PC-9 (cell line): ENCODE data around the gene DBN1. TPM values are rescaled to one million over a fixed set of nuclear protein-coding genes. Genes with fewer than 3 reads are reported as not detected.
A peak's percentile ranks its signal among the peaks of the same experiment; 100 is the strongest.

ENCODE experiments used
- BruUV-seq: library from RNA; stranded (reverse); fragments of 400-500 nt; replicated peaks from 2 replicates; lab custom pipeline; 2021; lab: Mats Ljungman, UMichigan
- CTCF ChIA-PET: fragments of 300-600 bp; sonication (Branson Sonifier 250); formaldehyde crosslinking; loops from one replicate; lab custom pipeline; 2022; ENCODE audit warnings: antibody characterized with exemption; lab: Charles Lee
- POLR2A ChIA-PET: fragments of 300-600 bp; sonication (Branson Sonifier 250); formaldehyde crosslinking; loops from one replicate; lab custom pipeline; 2022; ENCODE audit warnings: antibody characterized with exemption; ENCODE audit not compliant: unreplicated experiment; lab: Charles Lee
- DNase-seq, 2 experiments: peaks; one replicate each; pipeline versions ENCODE4 v3.0.0 to v3.0.0-alpha.2; 2015 to 2022; ENCODE audit warnings: mixed read lengths in 1 of 2
- H2AFZ ChIP-seq: fragments of 200-600 bp; sonication (generic); 2 replicates; pipeline ENCODE4 v1.8.1; 2017; ENCODE audit warnings: antibody characterized with exemption
- H3F3A ChIP-seq: fragments of 200-600 bp; sonication (generic); 2 replicates; pipeline ENCODE4 v1.8.1; 2017; ENCODE audit warnings: antibody characterized with exemption, mild to moderate bottlenecking, low read depth; ENCODE audit not compliant: insufficient read depth
- H3K27ac ChIP-seq: fragments of 200-600 bp; sonication (generic); 2 replicates; pipeline ENCODE4 v1.6.1; 2016; ENCODE audit warnings: mixed run types
- H3K27me3 ChIP-seq: fragments of 200-600 bp; sonication (generic); 2 replicates; pipeline ENCODE4 v1.6.1; 2016; ENCODE audit warnings: low read depth, mixed run types; ENCODE audit not compliant: insufficient read depth
- H3K36me3 ChIP-seq: fragments of 200-600 bp; sonication (generic); 2 replicates; pipeline ENCODE4 v1.6.1; 2016; ENCODE audit warnings: low read depth, mixed run types
- H3K4me1 ChIP-seq: fragments of 200-600 bp; sonication (generic); replicated peaks from 2 replicates; pipeline ENCODE4 v1.6.1; 2016; ENCODE audit warnings: mixed run types; ENCODE audit not compliant: insufficient read depth
- H3K4me2 ChIP-seq: fragments of 200-600 bp; sonication (generic); 2 replicates; pipeline ENCODE4 v1.6.1; 2017; ENCODE audit warnings: mixed run types
- H3K4me3 ChIP-seq: fragments of 200-600 bp; sonication (generic); 2 replicates; pipeline ENCODE4 v1.6.1; 2016; ENCODE audit warnings: mixed run types
- H3K79me2 ChIP-seq: fragments of 200-600 bp; sonication (generic); 2 replicates; pipeline ENCODE4 v1.6.1; 2017; ENCODE audit warnings: low read depth, mixed run types
- H3K9me2 ChIP-seq: fragments of 200-600 bp; sonication (generic); 2 replicates; pipeline ENCODE4 v1.8.1; 2017; ENCODE audit warnings: mild to moderate bottlenecking; ENCODE audit not compliant: insufficient read depth
- H3K9me3 ChIP-seq: fragments of 200-600 bp; sonication (generic); 2 replicates; pipeline ENCODE4 v1.8.1; 2016; ENCODE audit warnings: low read depth; ENCODE audit not compliant: insufficient read depth
- H4K20me1 ChIP-seq: fragments of 200-600 bp; sonication (generic); 2 replicates; pipeline ENCODE4 v1.8.1; 2017; ENCODE audit not compliant: insufficient read depth
- EZH2 ChIP-seq: fragments of 200-600 bp; sonication (generic); IDR thresholded peaks from 2 replicates; pipeline ENCODE4 v1.8.0; 2017; ENCODE audit warnings: antibody characterized with exemption, low read depth
- intact Hi-C: fragments of 100-400 bp; cut with micrococcal nuclease; formaldehyde crosslinking; loops from one replicate; pipeline ENCODE4 v1.10.0; 2022; ENCODE audit not compliant: unreplicated experiment
- total RNA-seq: library from RNA; stranded (reverse); gene quantifications from 2 replicates; pipeline ENCODE4 v1.2.3, GENCODE V29; 2021
- TF ChIP-seq, protein P1 (sequence below): fragments of 200-600 bp; sonication (generic); conservative IDR thresholded peaks from 2 replicates; pipeline ENCODE4 v1.6.1; 2017; ENCODE audit warnings: mixed run types, antibody characterized with exemption, mild to moderate bottlenecking, moderate library complexity

DBN1 gene
- total RNA-seq, 1 experiment from 2014 or later: 144 TPM

DNA sequence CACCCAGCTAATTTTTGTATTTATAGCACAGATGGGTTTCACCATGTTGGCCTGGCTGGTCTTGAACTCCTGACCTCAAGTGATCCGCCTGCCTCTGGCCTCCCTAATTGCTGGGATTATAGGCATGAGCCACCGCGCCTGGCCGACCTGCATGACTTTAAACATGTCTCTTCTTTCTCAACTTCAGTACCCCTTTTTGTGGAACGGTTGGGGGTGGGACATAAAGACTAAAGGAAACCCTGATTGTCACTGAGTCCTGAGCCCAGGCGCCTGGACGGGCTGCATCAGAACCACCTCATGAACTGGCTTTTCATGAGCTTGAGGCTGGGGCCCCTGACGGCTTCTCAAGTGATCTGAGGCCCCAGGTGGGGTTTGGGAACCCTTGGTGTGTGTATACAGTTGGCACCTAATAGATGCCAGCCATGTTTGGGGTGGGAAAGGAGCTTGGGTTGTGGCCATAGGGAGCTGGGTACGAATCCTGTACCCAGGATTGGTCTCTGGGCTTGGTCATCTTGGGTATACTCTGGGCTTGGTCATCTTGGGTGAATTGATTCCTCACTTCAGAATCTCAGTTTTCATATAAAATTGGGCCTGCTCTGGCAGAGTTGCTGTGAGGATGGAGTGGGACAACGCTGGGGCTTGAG lies 44.7 kb downstream of the DBN1 start:
- CTCF ChIA-PET: no interaction called here
- no peak for DNase-seq
- intact Hi-C loops: no loop called here
- no peak overlapping the region for H2AFZ ChIP-seq
- no TSS peak for BruUV-seq
- peaks cover 10% of the 10 kb centered on the region; the same call in 1 of the 2 replicates for H3F3A ChIP-seq
- H3K27ac ChIP-seq: no peak overlapping the region
- TF ChIP-seq EZH2: no peak
- TF ChIP-seq, protein P1, sequence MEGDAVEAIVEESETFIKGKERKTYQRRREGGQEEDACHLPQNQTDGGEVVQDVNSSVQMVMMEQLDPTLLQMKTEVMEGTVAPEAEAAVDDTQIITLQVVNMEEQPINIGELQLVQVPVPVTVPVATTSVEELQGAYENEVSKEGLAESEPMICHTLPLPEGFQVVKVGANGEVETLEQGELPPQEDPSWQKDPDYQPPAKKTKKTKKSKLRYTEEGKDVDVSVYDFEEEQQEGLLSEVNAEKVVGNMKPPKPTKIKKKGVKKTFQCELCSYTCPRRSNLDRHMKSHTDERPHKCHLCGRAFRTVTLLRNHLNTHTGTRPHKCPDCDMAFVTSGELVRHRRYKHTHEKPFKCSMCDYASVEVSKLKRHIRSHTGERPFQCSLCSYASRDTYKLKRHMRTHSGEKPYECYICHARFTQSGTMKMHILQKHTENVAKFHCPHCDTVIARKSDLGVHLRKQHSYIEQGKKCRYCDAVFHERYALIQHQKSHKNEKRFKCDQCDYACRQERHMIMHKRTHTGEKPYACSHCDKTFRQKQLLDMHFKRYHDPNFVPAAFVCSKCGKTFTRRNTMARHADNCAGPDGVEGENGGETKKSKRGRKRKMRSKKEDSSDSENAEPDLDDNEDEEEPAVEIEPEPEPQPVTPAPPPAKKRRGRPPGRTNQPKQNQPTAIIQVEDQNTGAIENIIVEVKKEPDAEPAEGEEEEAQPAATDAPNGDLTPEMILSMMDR: no peak
- peak overlapping the region; percentile 97; the same call in 1 of the 2 replicates for H3K4me2 ChIP-seq
- no peaks in the 10 kb centered on the region for H3K9me2 ChIP-seq
- peaks cover 23% of the 10 kb centered on the region for H3K4me1 ChIP-seq
- no peak overlapping the region for H3K4me3 ChIP-seq
- no peaks in the 10 kb centered on the region for H3K9me3 ChIP-seq
- POLR2A ChIA-PET: interaction anchor here (0.6 kb wide), 1 partner anchor 1012 kb away, joined by 3 read pairs; no protein-coding TSS in a partner anchor
- no peaks in the 10 kb centered on the region for H3K27me3 ChIP-seq
- peaks cover 29% of the 10 kb centered on the region for H4K20me1 ChIP-seq
- H3K79me2 ChIP-seq: peaks cover 35% of the 10 kb centered on the region
- no peaks in the 10 kb centered on the region for H3K36me3 ChIP-seq

DNA sequence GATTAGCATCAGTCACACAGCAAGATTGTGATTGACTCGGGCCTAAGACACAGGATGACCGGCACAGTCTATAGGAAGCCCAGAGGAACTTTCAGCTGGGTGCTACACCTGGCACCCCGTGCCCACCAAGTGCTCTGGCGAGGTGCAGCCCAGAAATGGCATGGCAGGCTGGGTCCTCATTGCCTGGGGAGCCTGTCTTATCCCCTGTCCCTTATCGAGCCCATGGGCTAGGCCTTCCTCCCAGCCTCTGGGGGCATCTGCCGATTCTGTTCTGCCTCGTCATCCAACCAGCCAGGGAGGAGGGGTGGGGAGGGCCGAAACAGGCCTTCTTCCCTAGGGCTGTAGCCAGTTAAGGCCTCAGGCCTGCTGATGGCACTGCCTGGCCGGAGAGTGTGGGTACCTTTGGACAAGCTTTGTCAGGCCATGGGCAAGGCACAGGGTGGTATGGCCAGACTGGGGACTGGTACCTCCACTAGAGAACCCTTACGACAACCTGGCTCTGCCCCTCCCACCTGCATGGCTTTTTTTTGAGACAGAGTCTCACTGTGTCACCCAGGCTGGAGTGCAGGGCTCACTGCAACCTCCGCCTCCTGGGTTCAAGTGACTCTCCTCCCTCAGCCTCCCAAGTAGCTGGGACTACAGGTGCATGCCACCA lies 45.4 kb downstream of the DBN1 start:
- Histone ChIP-seq H3K36me3 (no peaks in the 10 kb centered on the region), H3K4me3 (peak overlapping the region; percentile 80), H3F3A (peaks cover 10% of the 10 kb centered on the region; the same call in 1 of the 2 replicates), H3K79me2 (peaks cover 35% of the 10 kb centered on the region), H3K9me2 (no peaks in the 10 kb centered on the region), H3K4me1 (peaks cover 23% of the 10 kb centered on the region), H3K9me3 (no peaks in the 10 kb centered on the region), H3K27ac (no peak overlapping the region), H3K4me2 (peak overlapping the region; percentile 97), H2AFZ (no peak overlapping the region), H4K20me1 (peaks cover 29% of the 10 kb centered on the region), H3K27me3 (no peaks in the 10 kb centered on the region)
- DNase-seq: no peak
- no TSS peak for BruUV-seq
- TF ChIP-seq, protein P1: no peak
- TF ChIP-seq EZH2: no peak
- intact Hi-C loops: loop anchor here (2.0 kb wide), 1 partner anchor 27 kb away; no protein-coding TSS in a partner anchor
- ChIA-PET POLR2A (interaction anchor here (0.6 kb wide), 2 partner anchors 888 to 1013 kb away, joined by 3 read pairs; no protein-coding TSS in a partner anchor), CTCF (interaction anchor here (0.9 to 2.3 kb wide), 3 partner anchors 24 to 57 kb away, joined by 3 to 18 read pairs (median 3); no protein-coding TSS in a partner anchor)

DNA sequence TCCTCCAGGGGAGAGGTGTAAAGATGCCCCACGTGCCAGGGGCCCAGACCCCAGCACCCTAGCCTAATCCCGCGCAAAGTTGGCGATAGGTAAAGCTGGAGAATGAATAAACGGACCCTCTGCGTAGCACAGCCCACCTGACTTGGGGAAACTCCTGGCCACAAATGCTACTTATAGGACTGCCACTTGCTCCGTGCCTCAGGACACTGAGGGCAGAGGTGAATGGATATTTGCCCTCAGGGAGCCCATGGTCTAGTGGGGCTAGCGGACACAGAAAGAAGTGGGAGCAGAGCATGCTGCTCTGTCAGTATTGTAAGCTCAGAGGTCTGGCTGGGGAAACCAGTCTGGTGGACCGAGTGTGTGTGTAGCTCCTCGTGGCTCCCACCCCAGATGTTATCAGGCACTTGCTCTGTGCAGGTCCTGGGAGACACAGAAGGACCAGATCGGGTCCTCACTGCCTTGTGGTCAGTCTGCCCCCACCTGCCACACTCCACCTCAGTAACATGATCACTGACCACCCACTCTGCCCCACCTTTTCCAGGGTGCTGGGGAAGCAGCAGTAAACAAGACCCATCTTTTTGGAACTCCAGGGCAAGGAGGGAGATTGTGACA lies 46.1 kb downstream of the DBN1 start:
- Histone ChIP-seq H3K4me1 (peaks cover 23% of the 10 kb centered on the region), H2AFZ (peak overlapping the region; percentile 81), H3K36me3 (no peaks in the 10 kb centered on the region), H3K4me3 (peak overlapping the region; percentile 80), H3K9me2 (no peaks in the 10 kb centered on the region), H3K27ac (peak overlapping the region; percentile 35), H3K27me3 (no peaks in the 10 kb centered on the region), H3K4me2 (peak overlapping the region; percentile 97), H4K20me1 (peaks cover 29% of the 10 kb centered on the region), H3F3A (peaks cover 10% of the 10 kb centered on the region; the same call in 1 of the 2 replicates), H3K9me3 (no peaks in the 10 kb centered on the region), H3K79me2 (peaks cover 35% of the 10 kb centered on the region)
- CTCF ChIA-PET: interaction anchor here (0.9 to 2.4 kb wide), 5 partner anchors 23 to 117 kb away, joined by 3 to 18 read pairs (median 4); no protein-coding TSS in a partner anchor
- POLR2A ChIA-PET: interaction anchor here (0.6 to 1.3 kb wide), 3 partner anchors 20 to 887 kb away, joined by 3 to 31 read pairs (median 10); partner anchors contain the start of gene PDLIM7
- peak in 1 of 2 experiments; percentile 53 for DNase-seq
- intact Hi-C loops: loop anchor here (2.0 kb wide), 1 partner anchor 27 kb away; no protein-coding TSS in a partner anchor
- no peak for TF ChIP-seq EZH2
- TF ChIP-seq, protein P1: no peak
- TSS peak; percentile 70 for BruUV-seq
